ENCODE results near the gene PISD. TPM values are rescaled to one million over a fixed set of nuclear protein-coding genes. Genes with fewer than 3 reads are reported as not detected.

PISD gene
- total and polyA plus RNA-seq, 2 of the 8 experiments (the other 6 are each of a cell fraction or from before 2014, with no cell fraction given) = 47.8 to 48.2 TPM

- Histone ChIP-seq H3K79me2 (ENCODE audit: control insufficient read depth in 1 of 2, insufficient read depth in 2 of 2, low read length in 2 of 2) (no peaks in the 10 kb centered on the region), H2BK12ac (ENCODE audit: low read depth, low read length) (no peak overlapping the region), H3K23me2 (ENCODE audit: low read depth, low read length) (no peaks in the 10 kb centered on the region), H2BK5ac (ENCODE audit: low read depth, low read length) (no peak overlapping the region), H3K4ac (replicated peaks; ENCODE audit: insufficient read length, low read depth, low read length) (no peak overlapping the region), H3K79me1 (ENCODE audit: low read depth, low read length) (no peaks in the 10 kb centered on the region), H4K8ac (ENCODE audit: extremely low read depth, insufficient read depth, low read length) (no peak overlapping the region), H3K4me2 (ENCODE audit: insufficient read depth in 1 of 2, low read depth in 2 of 2, low read length in 2 of 2) (no peak overlapping the region), H2AFZ (ENCODE audit: low read length) (no peak overlapping the region), H3K4me1 (replicated peaks in 1 of 4; ENCODE audit: control insufficient read depth in 3 of 4, insufficient read depth in 4 of 4, low read length in 3 of 4) (no peaks in the 10 kb centered on the region), H3K4me3 (ENCODE audit: extremely low read depth in 1 of 4, insufficient read depth in 2 of 4, low read depth in 3 of 4, low read length in 4 of 4) (no peak overlapping the region), H3K9me3 (ENCODE audit: insufficient read depth in 2 of 2, low read depth in 1 of 2, low read length in 1 of 2) (no peaks in the 10 kb centered on the region), H3K18ac (ENCODE audit: extremely low read depth, low read length) (no peak overlapping the region), H3K27me3 (replicated peaks in 1 of 4; ENCODE audit: control insufficient read depth in 3 of 4, extremely low read depth in 1 of 4, insufficient read depth in 3 of 4, low read length in 3 of 4) (no peaks in the 10 kb centered on the region), H2BK15ac (ENCODE audit: low read length) (no peak overlapping the region), H3K9ac (replicated peaks in 1 of 4; ENCODE audit: extremely low read depth in 1 of 4, low read depth in 3 of 4, low read length in 3 of 4) (no peak overlapping the region), H2BK20ac (ENCODE audit: low read length) (no peak overlapping the region), H3K56ac (replicated peaks; ENCODE audit: insufficient read length, low read depth, low read length) (no peak overlapping the region), H4K20me1 (replicated peaks in 1 of 2; ENCODE audit: control insufficient read depth in 1 of 2, insufficient read depth in 2 of 2, low read length in 2 of 2) (peaks cover 0 to 2% of the 10 kb centered on the region in 2 experiments), H2AK5ac (ENCODE audit: low read depth, low read length) (no peak overlapping the region), H3K36me3 (ENCODE audit: control insufficient read depth in 2 of 4, insufficient read depth in 4 of 4, low read length in 3 of 4) (peaks cover 7 to 49% (median 24%) of the 10 kb centered on the region in 4 experiments; a peak in 7 of 8 replicates), H3K23ac (ENCODE audit: insufficient read length) (no peak overlapping the region), H4K5ac (ENCODE audit: insufficient read length, low read depth, low read length) (no peak overlapping the region), H3K27ac (ENCODE audit: low read depth, low read length) (no peak overlapping the region), H2BK120ac (replicated peaks; ENCODE audit: low read depth, low read length) (no peak overlapping the region), H3K14ac (ENCODE audit: insufficient read length) (no peak overlapping the region), H4K91ac (replicated peaks; ENCODE audit: insufficient read length, low read length) (no peak overlapping the region)
- ChIA-PET CTCF (ENCODE audit: partially characterized antibody) (interaction anchor here (0.9 to 3.6 kb wide), 3 partner anchors 15 to 206 kb away, joined by 3 to 19 read pairs (median 5); no protein-coding TSS in a partner anchor), POLR2A (ENCODE audit: partially characterized antibody) (no interaction called here)
- FAIRE-seq (no peak), DNase-seq (ENCODE audit: low read depth in 1 of 2, low spot score in 2 of 2) (no peak)
- TF ChIP-seq CTCF (IDR thresholded peaks at IDR 0.05; ENCODE audit: control extremely low read depth in 1 of 3, insufficient read depth in 1 of 3, low read depth in 1 of 3, low read length in 3 of 3) = no peak
- 93% methylated on average over 13 of the region's 13 CpGs; no CpG with 5 or more reads in 1 of the 2 experiments for WGBS, 2 experiments (ENCODE audit: extremely low coverage in 1 of 2, insufficient coverage in 1 of 2, insufficient read length in 1 of 2, insufficient replicate concordance in 2 of 2, low coverage in 1 of 2, low lambda C conversion rate in 2 of 2, missing lambda C conversion rate in 1 of 2)
Measured at GRCh38 chr22:31683181-31684105, 21.4 kb upstream of the PISD start.

All from H1 (cell line).